ENCODE data around the gene RNU1-1. TPM values are rescaled to one million over a fixed set of nuclear protein-coding genes. Genes with fewer than 3 reads are reported as not detected.

The RNU1-1 gene
- total and polyA plus RNA-seq, 2 of the 8 experiments (the other 6 are each of a cell fraction or from before 2014, with no cell fraction given): 145 to 1,303 TPM

GRCh38 chr1:16474166-16474800 is 39.8 kb downstream of the RNU1-1 start:
- no peak overlapping the region for H2BK5ac ChIP-seq (ENCODE audit: low read depth, low read length)
- no peak overlapping the region for H4K5ac ChIP-seq (ENCODE audit: insufficient read length, low read depth, low read length)
- 89% methylated on average over 25 of the region's 28 CpGs; no CpG with 5 or more reads in 1 of the 2 experiments for WGBS, 2 experiments (ENCODE audit: extremely low coverage in 1 of 2, insufficient coverage in 1 of 2, insufficient read length in 1 of 2, insufficient replicate concordance in 2 of 2, low coverage in 1 of 2, low lambda C conversion rate in 2 of 2, missing lambda C conversion rate in 1 of 2)
- TF ChIP-seq EGR1 (IDR thresholded peaks at IDR 0.05; ENCODE audit: borderline replicate concordance, low read depth, low read length) (no peak), ZNF274 (IDR thresholded peaks at IDR 0.05; ENCODE audit: borderline replicate concordance, extremely low read depth, low read length) (no peak), KDM4A (IDR thresholded peaks at IDR 0.05; ENCODE audit: low read depth, low read length, severe bottlenecking) (no peak), SUZ12 (IDR thresholded peaks at IDR 0.05; ENCODE audit: low read length) (no peak), CBX5 (IDR thresholded peaks at IDR 0.05; ENCODE audit: low read depth, low read length) (no peak), SIRT6 (IDR thresholded peaks at IDR 0.05; ENCODE audit: low read length) (no peak), USF2 (IDR thresholded peaks at IDR 0.05; ENCODE audit: low read length) (no peak), PHF8 (conservative IDR thresholded peaks at IDR 0.05; ENCODE audit: low read depth, low read length) (no peak), ATF3 (IDR thresholded peaks at IDR 0.05; ENCODE audit: insufficient read depth, low read depth, low read length) (no peak), CHD1 (IDR thresholded peaks at IDR 0.05; ENCODE audit: low read depth, low read length) (no peak), CTBP2 (IDR thresholded peaks at IDR 0.05; ENCODE audit: borderline replicate concordance, insufficient read depth, insufficient read length, low read length) (no peak)

More at GRCh38 chr1:16474166-16474800, 39.8 kb downstream of the RNU1-1 start:
- Histone ChIP-seq H3K4me1 (replicated peaks in 1 of 4; ENCODE audit: control insufficient read depth in 3 of 4, insufficient read depth in 4 of 4, low read length in 3 of 4) (no peaks in the 10 kb centered on the region), H3K4me3 (ENCODE audit: extremely low read depth in 1 of 4, insufficient read depth in 2 of 4, low read depth in 3 of 4, low read length in 4 of 4) (no peak overlapping the region), H3K18ac (ENCODE audit: extremely low read depth, low read length) (no peak overlapping the region), H3K36me3 (ENCODE audit: control insufficient read depth in 2 of 4, insufficient read depth in 4 of 4, low read length in 3 of 4) (peaks cover 4 to 23% (median 9%) of the 10 kb centered on the region in 4 experiments; a peak in 6 of 8 replicates), H3K79me1 (ENCODE audit: low read depth, low read length) (no peaks in the 10 kb centered on the region), H3K56ac (replicated peaks; ENCODE audit: insufficient read length, low read depth, low read length) (no peak overlapping the region), H3K4ac (replicated peaks; ENCODE audit: insufficient read length, low read depth, low read length) (no peak overlapping the region), H3K9me3 (ENCODE audit: insufficient read depth in 2 of 2, low read depth in 1 of 2, low read length in 1 of 2) (no peaks in the 10 kb centered on the region), H2BK120ac (replicated peaks; ENCODE audit: low read depth, low read length) (no peak overlapping the region), H2AK5ac (ENCODE audit: low read depth, low read length) (no peak overlapping the region), H3K27me3 (replicated peaks in 1 of 4; ENCODE audit: control insufficient read depth in 3 of 4, extremely low read depth in 1 of 4, insufficient read depth in 3 of 4, low read length in 3 of 4) (no peaks in the 10 kb centered on the region), H4K91ac (replicated peaks; ENCODE audit: insufficient read length, low read length) (no peak overlapping the region), H2BK15ac (ENCODE audit: low read length) (no peak overlapping the region), H2BK20ac (ENCODE audit: low read length) (no peak overlapping the region), H3K4me2 (ENCODE audit: insufficient read depth in 1 of 2, low read depth in 2 of 2, low read length in 2 of 2) (no peak overlapping the region), H3K79me2 (ENCODE audit: control insufficient read depth in 1 of 2, insufficient read depth in 2 of 2, low read length in 2 of 2) (no peaks in the 10 kb centered on the region), H3K14ac (ENCODE audit: insufficient read length) (no peak overlapping the region), H2BK12ac (ENCODE audit: low read depth, low read length) (no peak overlapping the region), H3K23ac (ENCODE audit: insufficient read length) (no peak overlapping the region), H2AFZ (ENCODE audit: low read length) (no peak overlapping the region), H4K20me1 (replicated peaks in 1 of 2; ENCODE audit: control insufficient read depth in 1 of 2, insufficient read depth in 2 of 2, low read length in 2 of 2) (no peaks in the 10 kb centered on the region), H3K27ac (ENCODE audit: low read depth, low read length) (no peak overlapping the region), H3K9ac (replicated peaks in 1 of 4; ENCODE audit: extremely low read depth in 1 of 4, low read depth in 3 of 4, low read length in 3 of 4) (no peak overlapping the region), H3K23me2 (ENCODE audit: low read depth, low read length) (no peaks in the 10 kb centered on the region), H4K8ac (ENCODE audit: extremely low read depth, insufficient read depth, low read length) (no peak overlapping the region; the same call in 1 of the 2 replicates)
- DNase-seq (ENCODE audit: low read depth in 1 of 2, low spot score in 2 of 2) (no peak), FAIRE-seq (no peak)
- ChIA-PET POLR2A (ENCODE audit: partially characterized antibody) (no interaction called here), CTCF (ENCODE audit: partially characterized antibody) (interaction anchor here (0.8 to 2.4 kb wide), 10 partner anchors 8 to 149 kb away, joined by 3 to 17 read pairs (median 6); no protein-coding TSS in a partner anchor)

Measured in H1 (cell line).